IMR-90 (cell line): ENCODE data around the gene COQ6.

Source experiments
- SMC3 ChIP-seq: fragments of 150-350 bp; IDR thresholded peaks from 2 replicates; pipeline ENCODE4 v1.6.1; 2016; ENCODE audit warnings: low read depth, mild to moderate bottlenecking, antibody characterized with exemption, low read length, moderate library complexity
- TF ChIP-seq, protein P1 (sequence below): conservative IDR thresholded peaks from 2 replicates; pipeline ENCODE4 v1.5.1; 2012; ENCODE audit warnings: mild to moderate bottlenecking, low read depth, low read length, improper control_type of control experiment

DNA sequence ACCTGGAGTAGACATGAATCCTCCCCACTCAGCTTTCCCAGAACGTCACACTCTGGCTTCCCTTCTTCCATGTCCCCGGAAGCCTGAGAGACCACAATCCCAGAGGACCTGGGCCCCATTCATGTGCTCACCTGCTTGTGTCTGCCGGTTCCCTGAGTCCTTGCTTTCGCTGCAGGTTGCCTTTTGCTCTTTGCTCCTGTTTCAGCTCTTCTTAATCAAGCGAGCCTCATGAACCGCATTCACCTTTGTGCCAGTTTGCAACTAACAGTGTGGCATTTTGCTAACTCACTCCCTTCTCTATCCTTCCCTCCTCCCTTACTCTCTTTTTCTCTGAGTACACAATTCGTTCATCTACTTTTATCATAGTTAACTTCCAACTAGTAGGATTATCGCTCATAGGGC is 45.9 kb downstream of the COQ6 start:
- no peak for TF ChIP-seq SMC3
- TF ChIP-seq, protein P1, sequence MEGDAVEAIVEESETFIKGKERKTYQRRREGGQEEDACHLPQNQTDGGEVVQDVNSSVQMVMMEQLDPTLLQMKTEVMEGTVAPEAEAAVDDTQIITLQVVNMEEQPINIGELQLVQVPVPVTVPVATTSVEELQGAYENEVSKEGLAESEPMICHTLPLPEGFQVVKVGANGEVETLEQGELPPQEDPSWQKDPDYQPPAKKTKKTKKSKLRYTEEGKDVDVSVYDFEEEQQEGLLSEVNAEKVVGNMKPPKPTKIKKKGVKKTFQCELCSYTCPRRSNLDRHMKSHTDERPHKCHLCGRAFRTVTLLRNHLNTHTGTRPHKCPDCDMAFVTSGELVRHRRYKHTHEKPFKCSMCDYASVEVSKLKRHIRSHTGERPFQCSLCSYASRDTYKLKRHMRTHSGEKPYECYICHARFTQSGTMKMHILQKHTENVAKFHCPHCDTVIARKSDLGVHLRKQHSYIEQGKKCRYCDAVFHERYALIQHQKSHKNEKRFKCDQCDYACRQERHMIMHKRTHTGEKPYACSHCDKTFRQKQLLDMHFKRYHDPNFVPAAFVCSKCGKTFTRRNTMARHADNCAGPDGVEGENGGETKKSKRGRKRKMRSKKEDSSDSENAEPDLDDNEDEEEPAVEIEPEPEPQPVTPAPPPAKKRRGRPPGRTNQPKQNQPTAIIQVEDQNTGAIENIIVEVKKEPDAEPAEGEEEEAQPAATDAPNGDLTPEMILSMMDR = no peak
